ENCODE results near the gene EXOC3L1. TPM values are rescaled to one million over a fixed set of nuclear protein-coding genes. Genes with fewer than 3 reads are reported as not detected.

Gene EXOC3L1
- 1.2 TPM for total RNA-seq

DNA sequence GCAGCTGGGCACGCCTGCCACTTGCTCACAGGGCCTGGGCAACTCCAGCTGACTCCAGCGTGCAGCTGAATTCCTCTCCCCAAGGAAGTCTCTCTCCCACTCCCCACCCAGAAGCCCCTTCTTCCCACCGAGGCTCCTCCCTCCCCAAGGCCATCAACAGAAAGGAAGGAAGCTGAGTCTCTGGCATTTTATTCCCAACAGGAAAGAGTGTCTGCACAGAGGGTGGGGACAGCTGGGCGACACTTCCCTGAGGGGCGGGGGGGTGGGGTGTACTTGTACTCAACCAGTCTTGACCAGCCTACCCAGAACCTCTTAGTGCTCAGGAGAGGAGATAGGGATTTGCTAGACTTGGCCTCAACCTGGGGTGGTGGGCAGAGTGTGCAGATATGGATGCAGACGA lies at the start of gene EXOC3L1:
TSS of gene EXOC3L1 (minus strand) at position 96 of the 400 bp plus-strand sequence. CDS start 460 bp downstream, outside the sequence.
- no peak for DNase-seq (ENCODE audit: low spot score in 2 of 2)
- no peak for FAIRE-seq

DNA sequence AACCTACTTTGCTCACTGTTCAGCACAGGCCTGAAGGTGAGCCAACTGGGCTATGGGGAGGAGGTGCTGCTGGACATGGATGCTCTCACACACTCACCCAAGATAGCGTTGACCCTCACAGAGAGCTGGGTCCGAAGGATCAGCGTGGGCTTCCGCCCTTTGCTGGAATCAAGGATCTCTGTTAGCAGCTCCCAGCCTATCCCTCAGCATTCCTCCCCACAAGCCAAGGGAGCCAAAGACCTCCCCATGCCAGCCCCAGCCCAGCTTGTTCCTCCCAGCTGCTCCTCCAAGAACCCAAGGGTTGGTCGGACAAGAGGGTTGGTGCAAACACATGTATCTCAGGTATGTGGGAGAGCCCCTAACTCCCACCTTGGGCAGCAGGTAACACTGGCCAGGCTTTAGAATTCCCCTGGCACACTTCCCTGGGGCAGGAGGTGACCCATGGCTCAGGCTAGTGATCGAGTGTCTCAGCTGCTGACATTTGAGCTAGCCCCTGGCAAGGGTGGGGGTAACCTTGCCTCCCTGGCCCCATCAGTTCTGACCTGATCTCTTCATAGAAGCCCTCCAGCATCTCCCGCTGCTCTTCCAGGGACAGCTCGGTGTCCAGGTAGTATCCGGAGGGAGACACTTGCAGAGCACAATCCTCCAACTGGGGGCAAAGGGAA lies 49.0 kb upstream of the EXOC3L1 start:
- DNase-seq (ENCODE audit: low spot score in 2 of 2) (no peak), FAIRE-seq (no peak)

GRCh38 chr16:67238278-67238575 lies 48.3 kb upstream of the EXOC3L1 start:
- DNase-seq (ENCODE audit: low spot score in 2 of 2): no peak
- no peak for FAIRE-seq

DNA sequence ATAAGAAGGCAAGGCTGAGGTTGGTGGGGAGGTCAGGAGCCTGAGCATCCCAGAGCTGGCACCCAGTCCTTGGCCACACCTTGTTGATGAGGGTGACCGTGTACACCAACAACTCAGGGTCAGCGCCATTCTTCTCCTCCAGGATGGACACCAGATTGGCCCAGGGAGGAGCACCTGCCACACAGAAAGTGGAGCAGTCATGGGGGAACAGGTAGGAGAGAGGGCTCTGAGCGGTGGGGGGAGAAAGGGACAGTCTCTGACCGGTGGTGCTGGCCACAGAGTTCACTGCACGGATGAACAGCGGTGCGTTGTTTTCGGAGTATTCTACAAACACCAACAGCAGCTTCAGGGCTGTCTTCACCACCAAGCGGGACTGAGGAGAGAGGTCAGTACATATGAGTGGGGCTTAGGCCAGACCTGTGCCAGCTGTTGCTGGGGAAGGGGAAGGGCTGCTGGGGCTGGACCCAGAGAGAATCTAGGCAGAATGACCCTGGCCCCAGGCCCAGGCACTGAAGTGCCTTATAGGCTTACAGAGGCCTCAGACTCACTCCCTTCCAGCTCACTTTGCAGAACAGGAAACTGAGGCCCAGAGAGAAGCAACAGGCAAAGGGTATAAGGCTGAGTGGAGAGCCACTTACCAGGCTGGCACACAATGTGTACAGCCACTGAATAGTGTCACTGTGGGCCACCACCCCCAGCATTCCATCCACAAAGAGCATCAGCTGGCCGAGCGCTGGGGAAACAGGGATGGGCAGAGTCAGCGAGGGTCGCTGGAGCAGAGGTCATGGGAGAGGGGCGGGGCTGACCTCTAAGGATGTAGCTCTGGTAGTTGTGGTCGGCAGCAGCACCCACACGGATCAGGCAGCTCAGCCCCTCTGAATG lies 47.7 kb upstream of the EXOC3L1 start:
- DNase-seq (ENCODE audit: low spot score in 2 of 2): no peak
- no peak for FAIRE-seq

DNA sequence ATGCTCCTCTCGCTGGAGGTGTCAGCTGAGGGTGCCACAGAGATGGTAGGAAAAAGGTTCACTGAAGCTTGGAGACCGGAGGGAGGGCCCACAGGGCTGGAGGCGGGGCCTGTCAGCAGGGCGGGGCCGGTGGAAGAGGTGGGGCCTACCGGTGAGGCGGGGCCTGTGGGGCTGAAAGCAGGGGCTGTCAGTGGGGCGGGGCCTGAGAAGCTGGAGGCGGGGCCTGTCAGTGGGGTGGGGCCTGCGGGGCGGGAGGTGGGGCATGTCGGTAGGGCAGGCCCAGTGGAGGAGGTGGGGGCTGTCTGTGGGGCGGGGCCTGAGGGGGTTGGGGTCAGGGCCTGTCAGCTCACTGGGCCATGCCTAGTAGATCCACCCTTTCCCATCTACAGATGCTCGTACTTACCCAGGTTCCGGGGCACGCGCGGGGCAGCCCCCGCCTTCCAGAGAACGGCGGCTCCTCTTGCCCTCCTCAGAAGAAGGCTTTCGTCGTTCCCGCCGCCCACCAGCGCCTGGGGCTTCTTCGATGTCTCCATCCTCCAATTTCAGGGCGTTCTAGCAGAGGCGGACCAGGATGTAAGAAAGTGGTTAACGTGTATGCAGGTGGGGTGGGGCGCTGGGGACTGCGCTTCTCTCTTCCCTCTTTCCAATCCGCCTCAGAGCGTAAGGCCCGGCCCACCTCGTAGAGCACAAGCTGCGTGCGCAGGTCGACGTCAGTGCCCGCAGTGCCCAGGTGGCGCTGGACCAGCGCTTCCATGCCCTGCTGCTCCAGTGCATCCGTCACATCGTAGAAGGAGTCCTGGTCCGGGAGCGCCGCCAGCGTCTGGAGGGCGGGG lies 46.8 kb upstream of the EXOC3L1 start:
- FAIRE-seq (no peak), DNase-seq (ENCODE audit: low spot score in 2 of 2) (peak in 1 of 2 donors; percentile 61)

- FAIRE-seq (no peak), DNase-seq (ENCODE audit: low spot score in 2 of 2) (no peak)
Observed at GRCh38 chr16:67235816-67236562, 46.1 kb upstream of the EXOC3L1 start.

- no peak for FAIRE-seq
- DNase-seq (ENCODE audit: low spot score in 2 of 2): no peak
Observed at GRCh38 chr16:67234180-67234597, 44.3 kb upstream of the EXOC3L1 start.

DNA sequence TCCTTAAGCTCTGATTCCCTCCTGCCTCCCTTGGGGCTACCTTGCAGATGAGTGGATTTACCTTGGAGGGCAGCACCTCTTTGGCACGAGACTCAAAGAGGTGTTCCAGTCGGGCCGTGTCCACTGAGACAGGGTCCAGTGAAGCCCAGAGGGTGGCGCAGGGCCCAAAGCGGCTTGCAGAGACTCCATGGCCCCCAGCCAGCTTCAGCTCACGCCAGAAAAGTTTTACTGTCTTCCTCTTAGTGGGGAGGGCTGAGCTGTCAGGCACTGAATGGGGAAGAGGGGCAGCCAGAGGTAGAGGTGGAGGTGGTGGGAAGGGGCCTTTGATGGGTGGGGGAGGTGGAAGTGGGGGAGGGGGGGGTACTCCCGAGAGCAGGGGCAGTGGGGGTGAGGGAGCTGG lies 43.7 kb upstream of the EXOC3L1 start:
- FAIRE-seq (no peak), DNase-seq (ENCODE audit: low spot score in 2 of 2) (no peak)

- no peak for DNase-seq (ENCODE audit: low spot score in 2 of 2)
- FAIRE-seq: no peak
Observed at GRCh38 chr16:67230809-67231660, 41.1 kb upstream of the EXOC3L1 start.

GRCh38 chr16:67229906-67230808 lies 40.2 kb upstream of the EXOC3L1 start:
- DNase-seq (ENCODE audit: low spot score in 2 of 2): no peak
- FAIRE-seq: no peak

DNA sequence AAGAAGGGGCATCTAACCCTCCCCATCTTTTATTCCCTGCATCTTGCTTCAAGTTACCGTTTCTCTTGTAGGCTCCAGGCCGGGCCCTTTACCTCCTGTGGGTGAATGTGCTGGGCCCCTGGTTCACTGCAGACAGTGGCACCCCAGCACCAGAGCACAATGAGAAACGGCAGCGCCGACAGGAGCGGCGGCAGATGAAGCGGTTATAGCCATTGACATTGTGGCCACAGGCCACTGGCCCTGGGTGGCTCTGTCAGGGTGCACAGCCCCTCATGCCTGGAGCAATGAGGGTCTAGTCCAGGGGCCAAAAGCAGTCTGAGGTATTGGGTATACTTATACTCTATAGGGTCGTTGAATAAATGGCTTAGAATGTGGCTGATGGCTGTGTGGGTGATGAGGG lies 39.0 kb upstream of the EXOC3L1 start:
- FAIRE-seq: no peak
- no peak for DNase-seq (ENCODE audit: low spot score in 2 of 2)

- FAIRE-seq (no peak), DNase-seq (ENCODE audit: low spot score in 2 of 2) (no peak)
Observed at GRCh38 chr16:67228034-67228785, 38.3 kb upstream of the EXOC3L1 start.

- DNase-seq (ENCODE audit: low spot score in 2 of 2): no peak
- FAIRE-seq: no peak
Observed at GRCh38 chr16:67227567-67227921, 37.6 kb upstream of the EXOC3L1 start.

- DNase-seq (ENCODE audit: low spot score in 2 of 2) (peak; percentile 95 to 98), FAIRE-seq (no peak)
Observed at GRCh38 chr16:67226804-67227566, 37.0 kb upstream of the EXOC3L1 start, which contains the start of gene TMEM208. TMEM208 (plus strand) TSS chr16:67227130; CDS start chr16:67227219, 89 bp downstream.

- no peak for FAIRE-seq
- DNase-seq (ENCODE audit: low spot score in 2 of 2): no peak
Observed at GRCh38 chr16:67226295-67226803, 36.4 kb upstream of the EXOC3L1 start.

GRCh38 chr16:67223992-67224391 lies 34.1 kb upstream of the EXOC3L1 start:
- FAIRE-seq: no peak

More at GRCh38 chr16:67223992-67224391, 34.1 kb upstream of the EXOC3L1 start:
- no peak for DNase-seq (ENCODE audit: low spot score in 2 of 2)
